ENCODE measurements around the gene SLC6A11. TPM values are rescaled to one million over a fixed set of nuclear protein-coding genes. Genes with fewer than 3 reads are reported as not detected.

SLC6A11 gene
- total RNA-seq, 1 experiment from 2014 or later, result 1.5 TPM

DNA sequence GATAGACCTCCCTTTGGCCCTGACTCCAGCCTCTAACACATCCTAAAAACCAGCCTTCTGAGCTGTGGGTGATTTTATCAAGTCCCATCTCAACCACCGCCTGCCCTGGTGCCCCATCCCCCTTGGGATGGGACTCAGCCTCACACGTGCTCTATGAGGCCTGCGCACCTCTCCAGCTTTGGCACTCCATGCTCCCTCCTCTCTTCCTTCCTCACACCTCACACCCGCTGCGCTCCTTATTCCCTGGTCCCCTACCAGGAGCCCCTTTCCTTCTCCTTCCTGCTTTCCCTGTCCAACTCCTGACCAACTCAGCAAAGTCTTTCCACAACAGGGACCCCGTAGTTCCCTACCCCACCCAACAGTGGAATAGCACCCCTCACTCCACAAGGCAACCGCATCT lies 158.1 kb downstream of the SLC6A11 start:
- H3K14ac ChIP-seq (ENCODE audit: insufficient read depth, low read length), result no peak overlapping the region
- Mint-ChIP-seq H3K9me3 (no peaks in the 10 kb centered on the region), H3K27ac (peak overlapping the region in 1 of 3 experiments; percentile 56; a peak in 1 of 7 replicates), H3K36me3 (ENCODE audit: insufficient read depth in 1 of 3, low read depth in 3 of 3) (no peaks in the 10 kb centered on the region; a peak in 1 of 7 replicates), H3K4me3 (no peak overlapping the region), H3K4me1 (peaks cover 20 to 28% of the 10 kb centered on the region in 2 experiments), H3K27me3 (ENCODE audit: low read depth) (peaks cover 16% of the 10 kb centered on the region)
- H3K79me1 ChIP-seq (ENCODE audit: insufficient read depth, low read depth, low read length, poor library complexity, severe bottlenecking), result no peaks in the 10 kb centered on the region
- H3K79me2 ChIP-seq (ENCODE audit: insufficient read depth, low read length), result no peaks in the 10 kb centered on the region
- H4K20me1 ChIP-seq (ENCODE audit: control insufficient read depth, insufficient read depth, insufficient read length), result no peaks in the 10 kb centered on the region
- H3T11ph ChIP-seq (ENCODE audit: low read length), result no peak overlapping the region
- no peak overlapping the region for H2AFZ ChIP-seq (ENCODE audit: low read length)
- H2AK5ac ChIP-seq (ENCODE audit: insufficient read length, low read length), result no peak overlapping the region
- no peak overlapping the region for H3K4ac ChIP-seq (ENCODE audit: low read depth, low read length)
- H4K5ac ChIP-seq (ENCODE audit: insufficient read length, low read depth, low read length), result no peak overlapping the region
- H3K27ac ChIP-seq (ENCODE audit: insufficient read length, low read depth, low read length), result no peak overlapping the region
- no peak overlapping the region for H2BK15ac ChIP-seq (ENCODE audit: low read depth, low read length)
- TF ChIP-seq, protein P1, sequence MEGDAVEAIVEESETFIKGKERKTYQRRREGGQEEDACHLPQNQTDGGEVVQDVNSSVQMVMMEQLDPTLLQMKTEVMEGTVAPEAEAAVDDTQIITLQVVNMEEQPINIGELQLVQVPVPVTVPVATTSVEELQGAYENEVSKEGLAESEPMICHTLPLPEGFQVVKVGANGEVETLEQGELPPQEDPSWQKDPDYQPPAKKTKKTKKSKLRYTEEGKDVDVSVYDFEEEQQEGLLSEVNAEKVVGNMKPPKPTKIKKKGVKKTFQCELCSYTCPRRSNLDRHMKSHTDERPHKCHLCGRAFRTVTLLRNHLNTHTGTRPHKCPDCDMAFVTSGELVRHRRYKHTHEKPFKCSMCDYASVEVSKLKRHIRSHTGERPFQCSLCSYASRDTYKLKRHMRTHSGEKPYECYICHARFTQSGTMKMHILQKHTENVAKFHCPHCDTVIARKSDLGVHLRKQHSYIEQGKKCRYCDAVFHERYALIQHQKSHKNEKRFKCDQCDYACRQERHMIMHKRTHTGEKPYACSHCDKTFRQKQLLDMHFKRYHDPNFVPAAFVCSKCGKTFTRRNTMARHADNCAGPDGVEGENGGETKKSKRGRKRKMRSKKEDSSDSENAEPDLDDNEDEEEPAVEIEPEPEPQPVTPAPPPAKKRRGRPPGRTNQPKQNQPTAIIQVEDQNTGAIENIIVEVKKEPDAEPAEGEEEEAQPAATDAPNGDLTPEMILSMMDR (conservative IDR thresholded peaks at IDR 0.05), result no peak
- H3K9me3 ChIP-seq (ENCODE audit: control insufficient read depth, low read depth, low read length), result no peaks in the 10 kb centered on the region
- no peak overlapping the region for H3K9ac ChIP-seq (ENCODE audit: extremely low read depth, insufficient read length, low read length)
- no CpG with 5 or more reads among the region's 7 CpGs for WGBS (ENCODE audit: extremely low coverage, insufficient read length, low lambda C conversion rate)
- H4K8ac ChIP-seq (replicated peaks; ENCODE audit: insufficient read length, low read depth, low read length), result no peak overlapping the region
- H3K27me3 ChIP-seq (ENCODE audit: insufficient read depth, low read length), result no peaks in the 10 kb centered on the region
- DNase-seq, result no peak
- no peak overlapping the region for H2BK5ac ChIP-seq (ENCODE audit: insufficient read length, low read length)
- H2BK20ac ChIP-seq (ENCODE audit: low read depth, low read length, poor library complexity, severe bottlenecking), result no peak overlapping the region
- H3K56ac ChIP-seq (ENCODE audit: insufficient read length, low read depth, low read length), result no peak overlapping the region
- no peak overlapping the region for H2BK12ac ChIP-seq (ENCODE audit: insufficient read length, low read depth, low read length)
- H3K23ac ChIP-seq (ENCODE audit: insufficient read length, low read depth, low read length), result no peak overlapping the region
- H3K18ac ChIP-seq (ENCODE audit: insufficient read length, low read depth, low read length), result no peak overlapping the region
- H3K23me2 ChIP-seq (ENCODE audit: insufficient read length, low read depth, low read length, poor library complexity, severe bottlenecking), result no peaks in the 10 kb centered on the region
- no peak overlapping the region for H2BK120ac ChIP-seq (ENCODE audit: low read depth, low read length, poor library complexity, severe bottlenecking)
- no peak overlapping the region for H4K91ac ChIP-seq (ENCODE audit: insufficient read length, low read depth, low read length)
- H3K4me2 ChIP-seq (ENCODE audit: insufficient read depth, insufficient read length, low read length), result no peak overlapping the region
- peaks cover 13% of the 10 kb centered on the region; the same call in 1 of the 2 replicates for H3K4me1 ChIP-seq (ENCODE audit: insufficient read depth, low read length)
